Stimulated activated CD8-positive, alpha-beta memory T cell treated with anti-CD3 and anti-CD28 coated beads, Interleukin-7, amount 100 ng/mL, for 48 hours (primary cell): ENCODE measurements around the gene CD300LB.
"Not testable (repeated sequence)": the region's sequence is repeated elsewhere in the genome, so short reads cannot be mapped to it uniquely, and the experiment has no call there.

Experiments
- DNase-seq, 2 donors: peaks; one replicate each; pipeline ENCODE4 v3.0.0-alpha.2; 2020; ENCODE audit warnings: low read depth in 1 of 2; ENCODE audit errors: extremely low read depth in 1 of 2

The CD300LB gene

DNA sequence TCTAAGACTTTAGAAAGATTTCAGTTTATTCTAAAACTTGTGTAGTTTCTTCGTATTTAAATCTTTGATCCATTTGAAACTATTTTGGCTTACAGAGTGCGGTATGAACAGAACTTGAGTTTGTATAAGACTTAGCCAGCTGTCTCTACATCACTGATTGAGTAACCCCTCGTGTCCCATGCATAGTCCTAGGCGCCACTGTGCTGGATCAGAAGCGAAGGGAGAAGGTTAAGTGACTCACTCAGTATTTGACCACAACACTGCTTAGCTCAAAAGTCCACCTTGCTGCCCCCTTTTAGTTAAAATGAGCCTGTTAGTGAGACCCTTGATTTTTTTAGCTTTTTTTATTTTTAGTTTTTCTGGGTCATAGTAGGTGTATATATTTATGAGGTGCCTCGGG is 28.4 kb downstream of the CD300LB start:
- no peak for DNase-seq

GRCh38 chr17:74499992-74500391 is 31.3 kb downstream of the CD300LB start:
- DNase-seq, result no peak

DNA sequence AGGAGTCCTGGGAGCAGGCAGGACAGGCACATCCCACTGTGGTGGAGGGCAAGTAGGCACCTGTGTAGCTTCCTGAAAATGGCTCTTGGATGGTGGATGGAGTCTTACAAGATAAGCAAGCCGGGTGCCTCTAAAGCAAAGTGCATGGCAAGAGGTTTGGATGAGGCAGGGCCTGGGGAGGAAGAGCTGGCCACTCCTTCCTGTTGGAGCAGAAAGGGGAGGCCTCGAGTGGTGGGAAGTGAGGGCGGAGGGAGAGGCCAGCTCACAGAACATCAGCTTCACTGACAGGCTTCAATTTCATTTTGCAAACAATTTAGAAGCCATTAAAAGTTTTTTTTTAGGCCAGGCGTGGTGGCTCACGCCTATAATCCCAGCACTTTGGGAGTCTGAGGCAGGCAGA is 33.8 kb downstream of the CD300LB start:
- no peak for DNase-seq

DNA sequence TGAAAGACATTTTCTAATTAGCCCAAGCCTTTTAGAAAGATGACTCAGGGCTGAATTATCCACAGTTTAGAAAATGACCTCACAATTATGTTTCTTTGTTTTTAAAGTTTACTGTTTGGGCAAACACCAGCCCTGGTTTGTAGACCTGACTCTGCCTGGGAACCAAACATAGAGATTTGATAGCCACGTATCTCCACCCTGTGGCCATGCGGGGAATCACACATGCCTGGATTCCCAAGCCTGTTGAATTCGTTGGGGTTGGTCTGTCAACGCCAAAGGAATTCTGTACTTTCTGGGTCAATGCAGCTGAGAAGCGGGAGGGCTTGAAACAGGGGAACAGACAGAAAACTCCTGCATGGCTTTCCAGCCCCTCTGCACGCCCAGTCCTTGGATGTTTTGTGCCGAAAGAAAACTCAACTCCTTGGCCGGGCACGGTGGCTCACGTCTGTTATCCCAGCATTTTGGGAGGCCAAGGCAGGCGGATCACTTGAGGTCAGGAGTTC is 37.9 kb downstream of the CD300LB start:
- no peak for DNase-seq

- no peak for DNase-seq
Observed at GRCh38 chr17:74491626-74492025, 39.6 kb downstream of the CD300LB start.

DNA sequence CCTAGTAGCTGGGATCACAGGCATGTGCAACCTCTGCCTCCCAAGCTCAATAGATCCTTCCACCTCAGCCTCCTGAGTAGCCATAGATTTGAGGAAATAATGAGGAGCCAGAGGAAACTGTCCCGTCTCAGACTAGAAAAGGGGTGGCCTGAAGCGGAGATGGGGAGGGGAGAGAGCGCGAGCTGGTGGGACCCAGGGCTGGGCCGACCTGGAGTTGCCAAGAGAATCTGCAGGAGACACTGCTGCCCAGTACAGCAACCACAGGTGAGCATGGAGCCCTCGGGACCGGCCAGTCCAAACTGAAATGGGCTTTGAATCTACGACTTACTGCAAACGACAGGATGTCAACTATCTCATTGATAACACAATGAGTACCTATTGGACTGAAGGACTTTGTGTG is 40.6 kb downstream of the CD300LB start:
- DNase-seq, result no peak

GRCh38 chr17:74488276-74488675 is 43.0 kb downstream of the CD300LB start:
- not testable (repeated sequence) for DNase-seq

DNA sequence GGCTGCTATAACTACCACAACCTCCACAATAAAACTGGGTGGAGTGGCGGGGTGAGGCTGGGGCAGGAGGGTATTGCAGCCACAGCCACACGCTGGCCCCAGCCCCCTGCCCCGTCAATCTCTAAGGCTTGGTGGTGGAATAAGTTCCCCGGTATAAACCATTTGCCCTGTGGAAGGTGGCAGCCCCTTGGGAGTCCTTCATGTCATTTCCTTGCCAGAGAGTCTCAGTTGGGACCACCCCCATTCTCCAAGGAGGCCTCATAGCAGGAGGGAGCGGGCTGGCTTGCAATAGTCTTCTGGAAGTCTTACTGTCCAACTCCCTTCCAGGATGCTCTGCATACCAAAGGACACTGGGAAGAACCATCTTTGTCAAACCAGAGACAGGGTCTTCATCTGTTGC is 45.4 kb downstream of the CD300LB start:
- DNase-seq, result no peak

DNA sequence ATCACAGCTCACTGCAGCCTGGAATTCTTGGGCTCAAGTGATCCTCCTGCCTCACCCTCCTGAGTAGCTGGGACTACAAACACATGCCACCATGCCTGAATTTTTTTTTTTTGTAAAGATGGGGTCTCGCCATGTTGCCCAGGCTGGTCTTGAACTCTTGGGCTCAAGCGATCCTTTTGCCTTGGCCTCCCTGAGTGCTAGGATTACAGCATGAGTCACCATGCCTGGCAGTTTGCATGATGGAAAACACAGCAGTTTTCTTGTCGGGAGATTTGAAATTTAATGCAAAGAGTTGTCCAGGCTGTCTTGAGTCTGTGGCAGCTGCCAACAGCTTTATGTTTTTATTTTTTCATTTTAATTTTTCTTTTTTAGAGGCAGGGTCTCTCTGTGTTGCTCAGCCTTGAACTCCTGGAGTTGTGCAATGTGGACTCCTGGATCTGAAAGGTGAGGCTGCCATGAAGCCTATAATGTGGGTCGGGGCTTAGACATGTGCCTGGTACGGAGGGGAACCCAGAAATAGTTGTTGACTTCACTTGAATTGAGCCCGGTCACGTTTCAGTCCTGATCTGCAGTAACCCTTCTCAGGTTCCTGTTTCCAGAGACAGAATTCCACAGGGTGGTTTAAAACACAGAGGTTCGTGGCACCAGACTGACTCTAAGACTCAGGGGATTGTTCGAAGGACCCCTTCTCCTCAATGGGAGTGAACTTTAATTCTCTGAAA is 46.1 kb downstream of the CD300LB start:
- no peak for DNase-seq

- DNase-seq, result no peak
Observed at GRCh38 chr17:74484066-74484465, 47.2 kb downstream of the CD300LB start.

DNA sequence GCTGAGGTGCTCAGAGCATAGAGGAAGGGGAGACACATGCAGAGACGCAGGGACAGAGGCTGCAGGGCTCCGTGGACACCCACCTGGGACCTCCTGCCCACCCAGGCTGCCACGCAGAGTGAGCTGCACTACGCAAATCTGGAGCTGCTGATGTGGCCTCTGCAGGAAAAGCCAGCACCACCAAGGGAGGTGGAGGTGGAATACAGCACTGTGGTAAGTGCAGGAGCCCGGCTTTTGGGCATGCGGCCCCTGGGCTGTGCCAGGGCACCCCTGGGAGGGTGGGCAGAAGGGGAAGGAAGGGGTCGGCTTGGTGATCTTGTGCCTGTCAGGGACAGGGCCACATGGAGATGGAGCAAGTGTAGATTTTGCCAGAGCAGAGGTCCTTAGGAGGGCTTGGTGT is 49.7 kb downstream of the CD300LB start:
- DNase-seq, result no peak

DNA sequence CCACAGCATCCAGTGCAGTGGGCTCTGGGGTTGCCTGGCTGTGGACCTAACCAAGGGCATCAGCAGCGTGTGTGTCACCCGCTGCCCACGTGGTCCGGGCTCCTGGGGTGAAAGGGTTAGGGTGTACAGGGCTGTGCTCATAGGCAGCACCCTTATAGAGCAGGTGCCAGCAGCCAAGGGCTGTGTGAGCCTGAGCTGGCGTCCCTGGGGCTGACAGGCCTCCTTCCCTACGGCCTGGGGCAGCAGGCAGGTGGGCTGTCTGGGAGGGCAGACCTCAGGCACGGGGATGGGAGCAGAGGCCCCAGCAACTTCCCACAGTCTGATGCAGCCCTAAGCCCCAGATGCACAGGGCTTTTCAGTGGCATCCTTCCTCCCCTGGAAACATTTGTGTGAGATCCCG is 51.0 kb downstream of the CD300LB start:
- no peak for DNase-seq

DNA sequence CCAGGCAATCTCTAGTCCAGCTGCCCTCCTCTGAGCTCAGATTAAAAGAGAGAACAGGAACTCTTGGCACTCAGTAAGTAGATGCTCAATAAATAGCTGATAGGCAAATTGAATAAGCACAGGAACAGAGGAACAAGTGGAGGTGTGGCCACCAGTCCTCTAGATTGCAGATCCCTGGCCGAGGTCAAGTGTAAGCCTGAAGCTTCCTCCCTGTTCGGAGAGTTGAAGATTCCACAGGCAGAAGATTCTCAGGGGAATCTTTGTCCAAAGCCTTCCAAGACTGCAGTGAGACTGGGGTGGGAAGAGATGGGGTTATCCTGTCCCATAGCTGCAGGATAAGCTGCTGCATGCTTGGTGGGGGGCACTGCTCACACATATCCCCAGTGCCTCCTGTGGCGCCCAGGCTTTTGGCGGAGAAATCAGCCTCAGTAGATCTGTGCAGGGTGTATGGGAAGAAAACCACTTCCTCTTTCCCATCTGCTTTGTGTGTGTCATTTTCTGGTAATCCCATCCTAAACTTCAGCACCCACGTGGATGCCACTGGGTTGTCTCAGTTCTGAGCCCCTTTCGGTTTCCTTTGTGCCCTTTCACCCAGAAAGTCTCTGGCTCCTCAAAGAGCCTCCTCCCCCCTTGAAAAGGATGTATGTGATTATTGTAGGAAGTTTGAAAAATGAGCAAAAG is 52.7 kb downstream of the CD300LB start:
- peak in 1 of 2 donors; percentile 35 for DNase-seq

DNA sequence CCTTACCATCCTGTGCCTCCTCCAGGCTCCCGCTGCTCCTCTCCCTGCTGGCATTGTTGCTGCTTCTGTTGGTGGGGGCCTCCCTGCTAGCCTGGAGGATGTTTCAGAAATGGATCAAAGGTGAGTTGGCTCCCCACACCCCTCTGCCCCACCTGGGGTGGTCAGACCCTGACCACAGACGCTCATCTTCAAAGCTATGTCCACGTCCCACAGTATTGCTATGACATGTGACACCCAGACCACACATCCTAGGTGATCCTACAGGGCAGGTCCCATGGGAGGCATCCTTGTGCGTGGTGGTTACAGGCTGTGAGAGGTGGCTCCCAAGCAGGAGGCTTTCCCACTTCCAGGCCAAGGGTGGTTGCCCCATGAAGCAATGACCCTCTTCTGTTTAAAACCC is 53.9 kb downstream of the CD300LB start:
- DNase-seq, result no peak

- DNase-seq, result no peak
Observed at GRCh38 chr17:74475189-74475588, 56.1 kb downstream of the CD300LB start.

DNA sequence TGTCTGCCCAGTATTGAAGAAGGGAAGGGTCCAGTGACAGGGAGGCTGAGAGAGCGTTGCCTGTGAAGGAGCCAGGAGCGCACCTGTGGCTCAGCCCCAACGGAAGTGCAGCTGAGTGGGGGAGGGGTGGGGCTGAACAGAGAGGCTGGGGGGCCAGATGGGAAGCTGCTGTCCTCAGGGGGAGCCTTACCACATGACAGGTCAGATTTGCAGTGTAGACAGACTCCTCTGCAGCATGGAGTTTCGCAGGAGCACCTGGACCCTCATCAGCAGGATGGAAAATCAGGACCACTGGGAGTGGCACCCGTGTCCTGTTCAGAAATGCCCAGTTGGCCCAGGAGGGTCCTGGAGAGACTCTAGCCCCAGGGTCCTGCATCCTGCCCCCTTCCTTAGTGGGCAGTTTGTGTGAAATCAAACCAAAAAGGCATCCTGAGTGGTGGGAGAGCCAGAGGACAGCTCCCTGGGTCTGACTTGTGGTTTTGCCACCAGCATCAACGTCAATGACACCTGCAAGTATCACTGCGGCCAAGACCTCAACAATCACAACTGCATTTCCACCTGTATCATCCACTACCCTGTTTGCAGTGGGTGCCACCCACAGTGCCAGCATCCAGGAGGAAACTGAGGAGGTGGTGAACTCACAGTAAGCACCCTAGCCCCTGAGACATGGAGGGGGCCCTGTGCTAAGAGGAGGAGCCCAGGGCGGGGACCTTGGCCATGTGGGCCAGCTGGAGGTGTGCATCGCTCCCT is 57.1 kb downstream of the CD300LB start:
- DNase-seq, result no peak

- DNase-seq, result no peak
Observed at GRCh38 chr17:74473294-74473693, 58.0 kb downstream of the CD300LB start.

DNA sequence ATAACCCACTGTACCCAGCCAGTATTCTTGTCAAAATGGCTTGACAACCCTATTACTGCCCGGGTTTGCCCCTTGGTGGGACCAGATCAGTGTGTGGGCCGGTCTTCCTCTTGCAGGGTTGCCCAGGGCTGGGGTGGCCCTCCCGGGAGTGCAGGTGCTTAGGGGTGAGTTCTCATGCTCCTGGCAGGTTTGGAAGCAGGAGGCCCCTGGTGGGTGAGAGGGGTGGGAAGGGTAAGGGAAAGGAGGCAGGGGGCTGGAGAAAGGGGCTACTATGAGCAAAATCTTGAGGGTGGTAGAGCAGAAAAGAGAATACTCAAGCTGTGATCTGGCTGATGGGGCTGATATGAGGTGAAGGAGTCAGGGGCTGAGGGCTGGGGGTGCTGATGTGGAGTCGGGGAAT is 58.4 kb downstream of the CD300LB start:
- DNase-seq, result no peak

DNA sequence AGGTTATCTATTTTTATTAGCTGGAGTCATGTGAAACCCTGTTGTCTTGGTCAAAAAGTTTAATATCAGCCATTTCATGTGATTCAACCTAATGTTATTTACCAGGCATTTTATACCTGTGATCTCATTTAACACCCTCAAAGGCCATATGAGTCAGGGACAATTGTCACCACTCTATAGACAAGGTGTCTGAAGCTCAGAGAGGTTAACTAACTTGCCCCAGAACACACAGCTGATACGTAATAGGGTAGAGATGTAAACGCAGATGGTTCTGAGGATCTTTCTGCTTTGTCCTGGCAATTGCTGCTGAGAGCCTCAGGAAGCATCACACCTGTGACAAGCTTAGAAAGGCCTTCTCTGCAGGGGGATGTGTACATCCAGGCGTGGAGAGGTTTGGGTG is 59.9 kb downstream of the CD300LB start:
- no peak for DNase-seq
